Islet of Langerhans (tissue), 1 donor: ENCODE data around the gene LRRC3B.
"Not testable (repeated sequence)": the region's sequence is repeated elsewhere in the genome, so short reads cannot be mapped to it uniquely, and the experiment has no call there.

Experiments used
- FAIRE-seq: peaks from one replicate; lab custom pipeline; 2011; peaks lifted over from hg19 to GRCh38; lab: Jason Lieb, UNC

Gene LRRC3B

GRCh38 chr3:26622621-26623418, at the start of gene LRRC3B:
Gene LRRC3B (plus strand): TSS chr3:26622772. CDS start chr3:26709673, 86,901 bp downstream.
- FAIRE-seq = no peak

- no peak for FAIRE-seq
Measured at GRCh38 chr3:26574766-26575165, 47.8 kb upstream of the LRRC3B start.

- FAIRE-seq = no peak
Measured at GRCh38 chr3:26579116-26579515, 43.5 kb upstream of the LRRC3B start.

- FAIRE-seq = no peak
Measured at GRCh38 chr3:26587571-26587970, 35.0 kb upstream of the LRRC3B start.

- no peak for FAIRE-seq
Measured at GRCh38 chr3:26588931-26589330, 33.6 kb upstream of the LRRC3B start.

- no peak for FAIRE-seq
Measured at GRCh38 chr3:26589678-26590077, 32.9 kb upstream of the LRRC3B start.

GRCh38 chr3:26590919-26591484, 31.6 kb upstream of the LRRC3B start:
- FAIRE-seq = no peak

- FAIRE-seq = no peak
Measured at GRCh38 chr3:26591926-26592325, 30.6 kb upstream of the LRRC3B start.

- no peak for FAIRE-seq
Measured at GRCh38 chr3:26592451-26592850, 30.1 kb upstream of the LRRC3B start.

GRCh38 chr3:26596335-26596734, 26.2 kb upstream of the LRRC3B start:
- FAIRE-seq = no peak

GRCh38 chr3:26603311-26603710, 19.3 kb upstream of the LRRC3B start:
- FAIRE-seq = not testable (repeated sequence)

GRCh38 chr3:26603771-26604170, 18.8 kb upstream of the LRRC3B start:
- not testable (repeated sequence) for FAIRE-seq

GRCh38 chr3:26614006-26614685, 8.4 kb upstream of the LRRC3B start:
- FAIRE-seq = no peak

GRCh38 chr3:26621176-26621575, 1.4 kb upstream of the LRRC3B start:
- FAIRE-seq = no peak

- FAIRE-seq = no peak
Measured at GRCh38 chr3:26621906-26622620, 509 bp upstream of the LRRC3B start.

GRCh38 chr3:26623419-26624208, 1.0 kb downstream of the LRRC3B start:
- FAIRE-seq = no peak

GRCh38 chr3:26624209-26624765, 1.7 kb downstream of the LRRC3B start:
- no peak for FAIRE-seq

- FAIRE-seq = no peak
Measured at GRCh38 chr3:26625187-26625586, 2.6 kb downstream of the LRRC3B start.

GRCh38 chr3:26627080-26627479, 4.5 kb downstream of the LRRC3B start:
- FAIRE-seq = no peak

GRCh38 chr3:26628915-26629314, 6.3 kb downstream of the LRRC3B start:
- FAIRE-seq = no peak

GRCh38 chr3:26630669-26631389, 8.3 kb downstream of the LRRC3B start:
- FAIRE-seq = no peak
